Stimulated activated CD4-positive, alpha-beta T cell treated with anti-CD3 and anti-CD28 coated beads, TNF-alpha, amount 100 ng/mL, for 1 hour (primary cell): Measurements from ENCODE around the gene LPIN1.

Experiments used
- DNase-seq, 3 donors: peaks; one replicate each; pipeline ENCODE4 v3.0.0-alpha.2; 2020; ENCODE audit warnings: low read depth in 3 of 3, low spot score in 1 of 3

LPIN1 gene

GRCh38 chr2:11761259-11761658, 14.8 kb downstream of the LPIN1 start:
- no peak for DNase-seq

- no peak for DNase-seq
Measured at GRCh38 chr2:11762031-11762430, 15.6 kb downstream of the LPIN1 start.

- DNase-seq = no peak
Measured at GRCh38 chr2:11762799-11763461, 16.5 kb downstream of the LPIN1 start.

- no peak for DNase-seq
Measured at GRCh38 chr2:11764359-11764758, 17.9 kb downstream of the LPIN1 start.

GRCh38 chr2:11764920-11765319, 18.5 kb downstream of the LPIN1 start:
- DNase-seq = no peak

GRCh38 chr2:11765501-11765900, 19.1 kb downstream of the LPIN1 start:
- no peak for DNase-seq

- DNase-seq = no peak
Measured at GRCh38 chr2:11766016-11766415, 19.6 kb downstream of the LPIN1 start.

GRCh38 chr2:11767779-11768178, 21.3 kb downstream of the LPIN1 start:
- DNase-seq = no peak

GRCh38 chr2:11768946-11769345, 22.5 kb downstream of the LPIN1 start:
- DNase-seq = no peak

- DNase-seq = no peak
Measured at GRCh38 chr2:11769516-11769915, 23.1 kb downstream of the LPIN1 start.

- DNase-seq = no peak
Measured at GRCh38 chr2:11770531-11771188, 24.2 kb downstream of the LPIN1 start.

- no peak for DNase-seq
Measured at GRCh38 chr2:11771971-11772615, 25.7 kb downstream of the LPIN1 start.

GRCh38 chr2:11773111-11773510, 26.7 kb downstream of the LPIN1 start:
- no peak for DNase-seq

GRCh38 chr2:11773747-11774525, 27.5 kb downstream of the LPIN1 start:
- DNase-seq = no peak

- no peak for DNase-seq
Measured at GRCh38 chr2:11774600-11774999, 28.2 kb downstream of the LPIN1 start.

- DNase-seq = no peak
Measured at GRCh38 chr2:11775384-11775783, 29.0 kb downstream of the LPIN1 start.

- no peak for DNase-seq
Measured at GRCh38 chr2:11777066-11777782, 30.8 kb downstream of the LPIN1 start.

GRCh38 chr2:11777886-11778415, 31.5 kb downstream of the LPIN1 start:
- no peak for DNase-seq

GRCh38 chr2:11778416-11778815, 32.0 kb downstream of the LPIN1 start:
- DNase-seq = no peak

GRCh38 chr2:11778923-11779757, 32.7 kb downstream of the LPIN1 start:
- DNase-seq = peak; percentile 59 to 90 (median 77)
